ENCODE measurements around the gene YWHAE. TPM values are rescaled to one million over a fixed set of nuclear protein-coding genes. Genes with fewer than 3 reads are reported as not detected.

The YWHAE gene
- polyA plus RNA-seq, 4 donors: 949 to 1,137 (median 1,040) TPM

DNA sequence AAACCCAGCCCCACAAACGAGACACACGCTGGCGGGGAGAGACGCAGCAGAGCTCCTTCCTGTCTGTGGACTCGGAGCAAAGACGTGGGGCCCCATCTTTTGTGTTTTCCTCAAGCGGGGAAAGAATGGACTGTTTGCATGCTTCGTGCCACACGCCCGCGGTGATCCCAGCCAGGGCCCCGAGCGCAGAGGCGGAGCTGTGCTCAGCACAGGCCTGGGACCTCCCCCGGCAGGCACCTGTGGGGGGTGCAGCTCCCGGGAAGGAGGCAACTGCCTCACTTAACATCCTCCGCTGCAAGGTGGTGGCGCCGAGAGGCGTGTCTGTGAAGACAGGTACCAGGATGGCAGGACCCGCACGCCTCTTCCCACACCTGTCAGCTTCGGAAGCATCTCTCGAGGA is 101.4 kb downstream of the YWHAE start:
- DNase-seq (ENCODE audit: low read depth in 4 of 4, low spot score in 2 of 4): no peak

Other genes with a start within 250 kb of the YWHAE start
- gene ABR, start 220.2 kb downstream of the YWHAE start, polyA plus RNA-seq (ENCODE audit: insufficient read length in 4 of 4): 10 to 100 TPM; 45.4 to 63.7 (median 53.3) TPM
- gene BHLHA9, start 129.8 kb downstream of the YWHAE start, polyA plus RNA-seq (ENCODE audit: insufficient read length in 4 of 4): not detected
- under 1 TPM; 0.05 to 0.13 (median 0.07) TPM for gene TRARG1, start 120.6 kb downstream of the YWHAE start, polyA plus RNA-seq (ENCODE audit: insufficient read length in 4 of 4)
- gene CRK, start 56.0 kb upstream of the YWHAE start, polyA plus RNA-seq (ENCODE audit: insufficient read length in 4 of 4): 10 to 100 TPM; 56.0 to 68.1 (median 64.0) TPM
- 10 to 100 TPM; 71.1 to 88.7 (median 78.6) TPM for gene MYO1C, start 92.5 kb upstream of the YWHAE start, polyA plus RNA-seq (ENCODE audit: insufficient read length in 4 of 4)
- gene INPP5K, start 116.4 kb upstream of the YWHAE start, polyA plus RNA-seq (ENCODE audit: insufficient read length in 4 of 4): 10 to 100 TPM; 21.2 to 26.5 (median 22.6) TPM
- 10 to 100 TPM; 74.9 to 83.7 (median 81.6) TPM for gene PITPNA, start 162.6 kb upstream of the YWHAE start, polyA plus RNA-seq (ENCODE audit: insufficient read length in 4 of 4)
- gene SLC43A2, start 228.6 kb upstream of the YWHAE start, polyA plus RNA-seq (ENCODE audit: insufficient read length in 4 of 4): 10 to 100 TPM; 31.9 to 35.8 (median 33.5) TPM
- 1 to 10 TPM; 5.7 to 9.7 (median 8.2) TPM for gene SCARF1, start 245.5 kb upstream of the YWHAE start, polyA plus RNA-seq (ENCODE audit: insufficient read length in 4 of 4)
- 1 to 10 TPM; 4.5 to 6.4 (median 5.2) TPM for gene RILP, start 249.6 kb upstream of the YWHAE start, polyA plus RNA-seq (ENCODE audit: insufficient read length in 4 of 4)